NB4 (cell line): ENCODE results near the gene TNNT3.
A peak's percentile ranks its signal among the peaks of the same experiment; 100 is the strongest.

Experiments
- DNase-seq: peaks from one replicate; pipeline ENCODE4 v3.0.0; 2010; ENCODE audit warnings: low read depth
- H3K4me3 ChIP-seq: one replicate; pipeline ENCODE4 v1.5.1; 2011; ENCODE audit warnings: mild to moderate bottlenecking, low read depth, low read length, moderate library complexity
- CTCF ChIP-seq: IDR thresholded peaks from one replicate; pipeline ENCODE4 v1.5.1; 2012; ENCODE audit warnings: low read depth, low read length
- MAX ChIP-seq: IDR thresholded peaks from 2 replicates; pipeline ENCODE4 v1.6.1; 2011; ENCODE audit warnings: low read depth, low read length
- MYC ChIP-seq: IDR thresholded peaks from 2 replicates; pipeline ENCODE4 v1.6.1; 2011; ENCODE audit warnings: low read depth, low read length
- POLR2A ChIP-seq: IDR thresholded peaks from 2 replicates; pipeline ENCODE4 v1.6.1; 2011; ENCODE audit warnings: mild to moderate bottlenecking; ENCODE audit not compliant: insufficient read length; ENCODE audit errors: extremely low read depth

The TNNT3 gene

GRCh38 chr11:1920909-1921573, 1.5 kb downstream of the TNNT3 start:
- no peak overlapping the region for H3K4me3 ChIP-seq
- DNase-seq: no peak
- TF ChIP-seq POLR2A (no peak), MAX (no peak), MYC (no peak), CTCF (no peak)

GRCh38 chr11:1921574-1922141, 2.2 kb downstream of the TNNT3 start:
- DNase-seq: no peak
- no peak overlapping the region for H3K4me3 ChIP-seq
- no peak for TF ChIP-seq MYC
- no peak for TF ChIP-seq POLR2A
- no peak for TF ChIP-seq CTCF

GRCh38 chr11:1922481-1923081, 3.1 kb downstream of the TNNT3 start:
- TF ChIP-seq MAX (0 out of 2 replicates have a peak, but pooled peaks have one; percentile 12), POLR2A (no peak)
- H3K4me3 ChIP-seq: no peak overlapping the region
- peak; percentile 34 for DNase-seq

- TF ChIP-seq CTCF: no peak
- TF ChIP-seq POLR2A: no peak
- TF ChIP-seq MYC: no peak
- TF ChIP-seq MAX: no peak
- no peak overlapping the region for H3K4me3 ChIP-seq
- no peak for DNase-seq
Measured at GRCh38 chr11:1923201-1923956, 3.9 kb downstream of the TNNT3 start.

- TF ChIP-seq MYC (no peak), MAX (no peak), CTCF (no peak), POLR2A (no peak)
- no peak overlapping the region for H3K4me3 ChIP-seq
- DNase-seq: no peak
Measured at GRCh38 chr11:1924181-1924580, 4.7 kb downstream of the TNNT3 start.
